ENCODE results near the gene NPAS3. TPM values are rescaled to one million over a fixed set of nuclear protein-coding genes. Genes with fewer than 3 reads are reported as not detected.

NPAS3 gene
- total RNA-seq, 1 donor = 0.86 TPM

DNA sequence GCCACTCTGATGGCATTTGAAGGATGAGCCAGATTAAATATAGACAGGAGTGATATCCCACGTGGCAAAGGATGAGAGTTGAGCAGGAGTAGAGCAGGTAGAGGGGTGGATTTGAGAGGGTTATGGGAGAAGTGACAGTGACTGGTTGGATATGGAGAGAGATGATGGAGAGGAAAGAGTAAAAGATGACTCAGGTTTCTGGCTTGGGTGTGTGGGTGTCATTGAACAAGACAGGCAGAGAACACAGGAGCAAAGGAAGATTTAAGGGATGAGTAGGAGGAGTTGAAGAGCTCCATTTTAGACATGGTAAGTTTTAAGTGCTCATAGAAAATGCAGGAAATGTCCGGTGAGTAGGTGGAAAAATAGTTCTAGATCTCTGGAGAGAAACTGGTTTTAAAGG is 875.3 kb downstream of the NPAS3 start:
- TF ChIP-seq, protein P1, sequence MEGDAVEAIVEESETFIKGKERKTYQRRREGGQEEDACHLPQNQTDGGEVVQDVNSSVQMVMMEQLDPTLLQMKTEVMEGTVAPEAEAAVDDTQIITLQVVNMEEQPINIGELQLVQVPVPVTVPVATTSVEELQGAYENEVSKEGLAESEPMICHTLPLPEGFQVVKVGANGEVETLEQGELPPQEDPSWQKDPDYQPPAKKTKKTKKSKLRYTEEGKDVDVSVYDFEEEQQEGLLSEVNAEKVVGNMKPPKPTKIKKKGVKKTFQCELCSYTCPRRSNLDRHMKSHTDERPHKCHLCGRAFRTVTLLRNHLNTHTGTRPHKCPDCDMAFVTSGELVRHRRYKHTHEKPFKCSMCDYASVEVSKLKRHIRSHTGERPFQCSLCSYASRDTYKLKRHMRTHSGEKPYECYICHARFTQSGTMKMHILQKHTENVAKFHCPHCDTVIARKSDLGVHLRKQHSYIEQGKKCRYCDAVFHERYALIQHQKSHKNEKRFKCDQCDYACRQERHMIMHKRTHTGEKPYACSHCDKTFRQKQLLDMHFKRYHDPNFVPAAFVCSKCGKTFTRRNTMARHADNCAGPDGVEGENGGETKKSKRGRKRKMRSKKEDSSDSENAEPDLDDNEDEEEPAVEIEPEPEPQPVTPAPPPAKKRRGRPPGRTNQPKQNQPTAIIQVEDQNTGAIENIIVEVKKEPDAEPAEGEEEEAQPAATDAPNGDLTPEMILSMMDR (IDR thresholded peaks at IDR 0.05; ENCODE audit: insufficient read depth, low read depth, low read length) = no peak
- no peak for DNase-seq (ENCODE audit: low read depth)

DNA sequence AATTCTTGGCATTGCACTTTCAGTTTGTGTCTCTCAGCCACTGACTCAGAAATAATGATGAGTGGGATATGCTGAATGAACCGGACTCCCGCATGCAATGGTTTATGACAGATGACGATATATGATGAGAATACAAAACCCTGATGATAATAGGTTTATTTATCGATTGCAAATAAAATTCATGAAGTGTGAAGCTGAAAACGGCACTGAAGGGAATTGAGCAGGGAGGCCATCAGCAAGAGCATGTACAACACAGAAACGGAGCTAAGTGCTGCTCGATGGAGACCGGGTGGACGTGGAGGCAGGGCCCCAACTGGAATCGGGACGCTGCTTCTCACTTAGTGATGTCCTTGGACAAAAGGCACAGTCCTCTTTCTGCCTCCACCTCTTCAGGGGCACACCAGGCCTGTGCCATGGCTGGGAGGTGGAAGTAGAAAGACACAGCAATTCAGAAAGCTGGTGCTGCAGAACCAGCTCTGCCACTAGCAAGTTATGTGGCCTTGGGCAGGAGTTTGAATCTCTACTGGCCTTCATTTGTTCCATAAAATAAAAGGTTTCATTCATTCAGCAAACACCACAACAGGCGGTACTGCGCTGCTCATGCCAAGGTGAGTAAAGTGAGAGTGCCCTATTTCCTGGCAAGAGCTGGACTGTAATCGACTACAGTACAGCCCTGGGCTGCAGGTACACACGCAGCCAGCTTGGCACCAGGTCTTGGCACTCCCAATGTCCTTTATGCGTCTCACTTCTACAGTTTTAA is 895.2 kb downstream of the NPAS3 start:
- TF ChIP-seq, protein P1 (IDR thresholded peaks at IDR 0.05; ENCODE audit: insufficient read depth, low read depth, low read length) = no peak
- H3K4me3 ChIP-seq (ENCODE audit: low read depth, low read length) = no peak overlapping the region
- no peak for DNase-seq (ENCODE audit: low read depth)

More for the DNA sequence above, 875.3 kb downstream of the NPAS3 start:
- no peak overlapping the region for H3K4me3 ChIP-seq (ENCODE audit: low read depth, low read length)

DNA sequence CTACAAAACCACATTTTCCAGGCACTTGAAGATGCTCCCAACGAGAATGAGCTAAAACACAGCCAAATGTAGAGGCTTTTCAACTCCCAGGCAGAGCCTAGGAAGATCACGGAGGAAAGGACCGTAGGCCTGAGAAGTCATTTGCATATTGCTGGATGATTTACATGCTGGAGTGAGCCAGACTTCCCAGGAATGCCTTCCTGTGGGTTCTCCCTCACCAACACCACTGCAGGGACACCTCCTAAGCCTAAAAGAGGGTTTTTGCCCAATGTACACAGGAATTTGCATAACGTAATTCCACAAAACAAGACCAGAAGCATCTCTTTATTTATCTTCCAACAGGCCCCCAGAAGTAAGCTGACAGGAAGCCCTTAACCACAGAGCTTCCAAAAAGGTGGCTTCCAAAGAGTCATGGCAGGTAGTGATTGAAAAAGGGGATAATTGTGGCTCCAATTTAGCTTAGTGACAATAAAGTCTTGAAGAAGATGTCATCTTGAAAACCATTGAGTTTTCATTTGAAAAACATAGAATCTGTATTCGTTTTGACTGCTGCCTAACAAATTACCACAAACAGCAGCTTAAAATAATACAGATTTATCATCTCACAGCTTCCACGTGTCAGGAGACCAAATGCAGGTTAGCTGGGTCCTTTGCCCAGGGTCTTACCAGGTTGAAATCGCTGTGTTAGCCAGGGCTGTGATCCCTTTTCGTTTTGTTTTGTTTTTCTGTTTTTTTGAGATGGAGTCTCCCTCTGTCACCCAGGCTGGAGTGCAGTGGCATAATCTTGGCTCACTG is 896.0 kb downstream of the NPAS3 start:
- no peak overlapping the region for H3K4me3 ChIP-seq (ENCODE audit: low read depth, low read length)
- DNase-seq (ENCODE audit: low read depth) = no peak
- TF ChIP-seq, protein P1 (IDR thresholded peaks at IDR 0.05; ENCODE audit: insufficient read depth, low read depth, low read length) = no peak

DNA sequence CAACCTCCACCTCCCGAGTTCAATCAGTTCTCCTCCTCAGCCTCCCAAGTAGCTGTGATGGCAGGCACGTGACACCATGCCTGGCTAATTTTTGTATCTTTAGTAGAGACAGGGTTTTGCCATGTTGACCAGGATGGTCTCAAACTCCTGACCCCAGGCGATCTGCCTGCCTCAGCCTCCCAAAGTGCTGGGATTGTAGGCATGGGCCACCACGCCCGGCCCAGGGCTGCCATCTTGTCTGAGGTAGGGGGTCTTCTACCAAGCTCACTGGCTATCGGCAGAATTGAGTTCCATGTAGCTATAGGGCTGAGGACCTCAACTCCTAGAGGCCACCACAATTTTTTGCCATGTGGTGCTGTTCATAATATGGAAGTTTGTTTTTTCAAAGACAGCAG is 896.6 kb downstream of the NPAS3 start:
- TF ChIP-seq, protein P1 (IDR thresholded peaks at IDR 0.05; ENCODE audit: insufficient read depth, low read depth, low read length) = no peak
- H3K4me3 ChIP-seq (ENCODE audit: low read depth, low read length) = no peak overlapping the region
- no peak for DNase-seq (ENCODE audit: low read depth)

DNA sequence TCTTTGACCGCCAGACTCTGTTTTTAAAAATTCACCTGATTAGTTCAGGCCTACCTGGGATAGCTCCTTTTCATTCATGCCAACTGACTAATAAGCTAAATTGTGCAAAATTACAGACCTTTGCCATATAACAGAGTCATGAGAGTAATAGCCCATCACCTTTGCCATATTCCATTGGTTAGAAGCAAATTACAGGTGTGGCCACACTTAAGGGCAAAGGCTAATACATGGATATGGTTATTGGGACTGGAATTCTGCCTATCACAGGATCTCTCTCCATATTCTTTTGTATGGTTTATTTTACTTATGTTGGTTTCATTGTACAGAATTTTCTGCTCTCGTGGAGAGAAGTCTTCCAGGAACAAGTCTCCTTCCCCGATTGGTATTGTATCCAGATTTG is 897.0 kb downstream of the NPAS3 start:
- H3K4me3 ChIP-seq (ENCODE audit: low read depth, low read length) = no peak overlapping the region
- DNase-seq (ENCODE audit: low read depth) = no peak
- TF ChIP-seq, protein P1 (IDR thresholded peaks at IDR 0.05; ENCODE audit: insufficient read depth, low read depth, low read length) = no peak

DNA sequence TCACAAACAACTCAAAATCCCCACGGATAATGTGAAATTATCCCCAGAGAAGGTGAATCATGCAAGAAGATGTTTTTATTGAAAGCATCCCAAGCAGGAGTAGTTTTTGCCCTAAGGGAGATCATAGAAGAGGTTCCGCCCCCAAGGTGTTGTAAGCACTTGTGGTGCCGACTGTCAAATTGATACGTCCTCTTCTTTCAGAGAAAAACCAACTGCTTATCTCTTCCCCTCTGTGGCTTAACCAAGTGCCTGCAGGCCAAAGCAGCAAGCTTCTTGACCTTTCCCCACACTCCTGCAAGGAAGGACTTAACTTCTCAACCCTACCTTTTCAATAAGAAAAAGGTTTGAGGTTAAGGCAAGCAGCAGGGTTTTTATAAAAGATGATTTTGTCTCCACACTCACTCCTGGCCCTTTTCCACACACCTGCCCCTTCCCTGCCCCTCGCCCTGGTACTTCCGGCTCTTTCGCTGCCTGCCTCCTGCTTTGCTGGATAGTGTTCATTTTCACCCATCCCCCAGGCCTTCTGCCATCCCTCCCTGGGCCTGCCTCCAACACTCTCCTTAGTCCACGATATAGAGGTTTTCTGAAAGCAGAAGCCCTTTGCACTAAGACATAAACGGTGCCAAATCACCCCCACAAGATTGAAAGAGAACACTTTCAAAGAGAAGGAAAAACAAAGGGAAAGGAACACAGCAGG is 897.7 kb downstream of the NPAS3 start:
- TF ChIP-seq, protein P1 (IDR thresholded peaks at IDR 0.05; ENCODE audit: insufficient read depth, low read depth, low read length) = no peak
- DNase-seq (ENCODE audit: low read depth) = no peak

More for the DNA sequence above, 897.7 kb downstream of the NPAS3 start:
- H3K4me3 ChIP-seq (ENCODE audit: low read depth, low read length) = no peak overlapping the region

Measured in fibroblast of villous mesenchyme (primary cell).